Activated T-cell treated with anti-CD3 and anti-CD28 coated beads for 48 hours (primary cell): Measurements from ENCODE around the gene FIGN.

Experiments
- DNase-seq: peaks from one replicate; pipeline ENCODE4 v3.0.0-alpha.2; 2020; ENCODE audit warnings: low read depth

The FIGN gene

DNA sequence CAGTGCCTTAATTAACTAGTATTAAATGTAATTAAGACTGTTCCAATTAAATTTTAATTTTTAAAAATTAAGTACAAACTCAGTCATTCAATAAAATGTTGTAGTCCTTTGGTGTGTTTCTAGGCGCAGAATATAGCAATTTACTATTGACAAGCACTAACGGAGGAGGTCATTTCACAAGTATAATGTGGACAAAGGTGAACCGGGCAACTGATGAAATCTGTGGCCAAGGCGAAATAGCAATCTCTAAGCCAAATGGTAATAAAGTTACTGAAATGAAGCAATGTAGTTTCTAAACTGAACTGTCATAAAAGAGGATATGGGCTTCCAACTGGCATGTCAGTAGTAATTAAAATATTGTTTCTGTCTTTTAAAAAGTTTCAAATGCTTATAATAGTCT, 27.5 kb downstream of the FIGN start:
- DNase-seq: no peak

DNA sequence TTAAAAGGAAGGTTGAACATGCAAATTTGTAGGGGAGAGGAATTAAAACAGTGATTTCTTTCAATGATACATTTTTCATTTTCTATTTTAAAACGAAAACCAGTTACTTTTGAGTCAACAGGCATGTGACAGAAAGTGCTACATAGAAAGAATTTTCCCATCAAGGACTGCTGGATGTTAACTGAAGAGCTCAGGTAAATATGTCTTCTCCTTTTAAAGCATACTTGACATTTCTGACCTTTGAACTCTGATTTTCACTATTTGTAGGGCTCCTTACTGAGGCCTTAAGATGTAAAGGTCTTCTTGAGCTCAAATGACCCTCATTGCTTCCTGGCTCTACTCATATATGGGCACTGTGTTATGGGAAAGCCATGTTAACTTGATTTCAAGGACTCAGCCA, 32.4 kb downstream of the FIGN start:
- DNase-seq: no peak

DNA sequence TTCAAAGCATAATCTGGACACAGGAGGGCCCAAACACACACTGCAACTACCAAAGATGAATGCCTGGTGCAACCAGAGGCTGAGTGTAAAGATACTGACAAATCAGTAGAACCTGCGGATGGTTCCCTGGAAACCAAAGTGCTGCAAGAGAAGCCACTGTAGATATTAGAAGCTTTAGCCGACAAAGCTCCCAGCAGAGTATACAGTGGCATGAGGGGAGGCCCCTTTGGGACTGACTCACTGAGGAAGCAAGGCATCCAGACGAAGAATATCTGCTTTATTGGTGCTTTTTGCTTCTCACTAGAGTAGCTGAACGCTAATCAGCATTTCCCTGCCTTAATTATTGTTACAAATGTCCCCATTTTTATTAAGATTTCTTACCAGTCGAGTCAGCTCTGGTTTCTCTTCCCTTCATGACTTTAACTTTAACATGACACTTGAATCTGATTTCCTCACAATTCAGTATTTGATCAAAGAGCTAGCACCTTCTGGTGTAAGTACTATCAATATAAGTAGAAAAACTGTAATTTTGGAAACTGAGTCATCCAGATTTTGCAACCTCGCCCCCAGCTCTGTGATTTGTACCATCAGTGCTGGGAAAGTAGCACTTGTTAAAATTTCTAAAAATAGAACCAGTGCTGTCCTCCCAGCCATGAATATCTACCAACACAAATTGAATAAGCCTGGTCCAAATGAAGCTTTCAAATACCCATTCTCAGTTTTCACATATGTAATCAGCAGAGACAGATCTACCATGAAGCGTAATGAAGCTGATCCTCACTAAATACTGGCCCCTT, 34.2 kb downstream of the FIGN start:
- no peak for DNase-seq

DNA sequence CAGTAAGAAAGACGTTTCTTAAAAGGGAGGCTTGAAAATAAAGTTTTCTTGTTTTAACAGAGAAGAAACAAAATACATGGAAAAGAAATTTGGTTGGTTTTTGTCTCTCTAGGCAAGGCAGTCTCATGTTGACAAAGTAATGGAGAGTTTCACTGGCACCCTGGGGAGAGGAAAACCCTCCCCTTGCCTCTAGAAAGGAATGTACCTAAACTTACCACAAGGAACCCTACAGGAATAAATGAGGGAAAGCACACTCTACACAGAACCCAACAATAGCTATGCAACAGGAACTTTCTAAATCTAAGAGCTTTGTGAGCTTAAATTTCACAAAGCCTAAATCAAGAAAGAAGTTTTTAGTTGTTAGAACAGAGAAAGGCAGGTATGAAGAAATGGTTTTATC, 37.0 kb downstream of the FIGN start:
- no peak for DNase-seq

DNA sequence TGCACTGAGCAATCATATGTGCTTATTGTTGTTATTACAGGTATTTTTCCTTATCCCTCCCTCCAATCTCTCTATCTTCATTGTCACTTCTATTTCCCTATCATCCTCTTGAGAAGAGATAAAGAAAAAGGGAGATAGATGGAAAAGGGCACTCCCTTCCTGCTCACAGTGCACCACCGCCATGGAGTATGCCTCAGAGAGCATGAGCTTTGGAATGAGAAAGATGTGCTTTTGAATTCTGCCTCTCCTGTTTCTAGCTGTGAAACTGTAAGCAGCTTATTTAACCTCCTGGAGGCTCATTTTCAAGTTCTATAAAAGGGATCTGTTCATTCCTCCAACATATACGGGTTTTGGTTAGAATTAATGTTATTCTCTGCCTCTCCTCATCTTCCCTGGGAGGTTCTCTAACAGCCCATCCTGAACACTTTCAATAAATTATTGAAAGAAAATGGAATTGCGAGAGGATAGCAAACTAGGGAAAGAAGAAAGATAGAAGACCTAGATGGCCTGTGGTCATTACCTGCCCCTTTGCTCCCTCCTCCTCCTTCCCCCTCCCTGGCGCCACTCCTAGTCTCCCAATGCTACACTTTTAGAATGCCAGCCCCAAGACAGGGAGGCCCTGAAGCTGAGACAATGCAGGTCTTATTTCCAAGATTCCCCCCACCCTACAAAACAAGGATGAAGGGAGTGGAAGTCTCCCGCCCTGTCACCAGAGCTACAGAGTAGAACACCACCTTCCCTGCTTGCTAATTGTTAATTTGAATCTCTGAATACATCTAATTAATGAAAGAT, 37.8 kb downstream of the FIGN start:
- no peak for DNase-seq

DNA sequence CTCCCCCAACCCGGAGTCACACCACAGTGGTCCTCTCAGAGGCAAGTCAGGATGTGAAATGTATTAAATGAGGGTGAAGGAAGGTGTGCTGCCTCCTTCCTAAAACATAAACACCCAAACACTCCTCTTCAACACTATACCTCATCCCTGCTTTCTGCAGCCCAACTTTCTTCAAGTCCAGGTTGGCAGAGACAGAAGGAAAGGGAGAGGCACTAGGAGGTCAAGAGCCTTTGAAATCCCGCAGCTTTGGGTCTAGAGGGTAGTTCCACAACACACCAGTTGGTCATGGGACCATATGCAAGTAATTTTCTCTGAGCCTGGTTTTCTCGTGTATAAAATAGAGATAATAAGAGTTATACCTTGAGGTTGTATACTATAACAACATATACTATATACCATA, 38.4 kb downstream of the FIGN start:
- DNase-seq: no peak

DNA sequence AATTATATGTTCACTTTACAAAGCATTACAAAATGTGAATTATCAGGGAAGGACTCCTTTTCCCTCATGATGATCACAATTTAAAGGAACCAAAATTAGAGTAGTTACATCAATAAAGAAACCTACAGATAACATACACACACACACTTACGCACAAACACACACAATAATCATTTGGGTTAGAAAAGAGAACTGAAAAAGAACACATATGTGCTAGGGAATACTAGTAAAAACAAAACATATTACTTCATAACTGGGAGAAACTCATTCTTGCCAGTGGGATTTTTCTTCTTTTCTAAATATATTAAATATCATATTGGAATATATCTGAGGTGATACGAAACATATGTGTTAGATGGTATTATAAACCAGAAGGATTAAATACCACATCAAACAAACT, 42.3 kb downstream of the FIGN start:
- DNase-seq: no peak

DNA sequence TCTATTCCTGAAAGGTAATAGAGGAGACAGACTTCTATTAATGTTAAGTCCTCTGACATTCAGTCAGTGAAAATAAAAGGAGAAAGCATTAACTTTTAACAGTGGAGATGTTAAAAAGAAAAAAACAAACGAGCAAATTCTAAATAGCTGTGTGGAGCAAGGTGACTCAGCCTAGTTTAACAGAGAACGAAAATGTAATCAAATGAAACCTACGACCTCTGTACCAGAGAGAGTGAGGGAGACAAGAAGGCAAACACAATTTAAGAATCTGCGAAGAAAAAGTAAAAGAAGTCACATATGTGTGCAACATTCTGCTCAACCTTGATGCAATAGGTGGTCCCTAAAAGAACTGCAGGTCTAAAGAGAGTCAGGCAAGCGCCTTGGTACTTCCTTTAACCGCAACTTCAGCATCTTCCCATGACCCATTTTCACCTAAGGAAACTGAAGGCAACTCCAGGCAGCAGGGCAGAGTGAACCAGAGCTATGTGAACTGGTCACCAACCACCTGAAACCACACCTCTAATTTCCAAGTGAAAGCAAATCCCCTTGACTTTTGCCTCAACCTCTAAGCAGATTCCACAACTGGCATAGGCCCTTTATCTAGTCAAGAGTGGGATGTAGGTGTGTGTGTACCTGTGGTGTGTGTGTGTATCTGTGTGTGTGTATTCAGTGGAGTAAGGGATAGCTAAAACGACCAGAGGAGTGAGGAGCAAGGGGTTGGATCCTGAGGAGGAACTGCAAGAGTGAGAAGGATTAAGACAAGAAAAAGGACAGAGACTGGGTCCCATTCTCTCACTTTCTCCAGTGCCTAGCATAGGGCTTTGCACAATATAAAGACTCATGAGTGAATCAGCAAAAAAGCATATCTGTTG, 43.0 kb downstream of the FIGN start:
- no peak for DNase-seq

DNA sequence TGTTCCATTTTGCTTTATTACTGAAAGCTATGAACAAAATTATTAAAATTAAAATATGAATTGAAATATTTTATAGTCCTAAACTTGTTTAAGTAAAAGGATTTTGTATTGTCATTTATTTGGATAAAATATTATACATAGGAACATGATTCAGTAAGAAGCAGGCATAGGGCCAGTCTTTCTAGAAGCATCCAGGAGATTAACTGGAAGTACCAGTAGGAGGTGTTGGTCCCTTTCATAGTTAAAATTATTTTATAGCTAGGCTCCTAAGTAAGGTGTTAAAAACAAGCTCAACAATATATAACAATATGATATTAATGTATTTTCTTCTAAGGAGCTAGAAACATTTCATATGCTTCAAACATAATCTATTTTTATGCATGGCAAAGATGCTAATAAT, 43.7 kb downstream of the FIGN start:
- no peak for DNase-seq

DNA sequence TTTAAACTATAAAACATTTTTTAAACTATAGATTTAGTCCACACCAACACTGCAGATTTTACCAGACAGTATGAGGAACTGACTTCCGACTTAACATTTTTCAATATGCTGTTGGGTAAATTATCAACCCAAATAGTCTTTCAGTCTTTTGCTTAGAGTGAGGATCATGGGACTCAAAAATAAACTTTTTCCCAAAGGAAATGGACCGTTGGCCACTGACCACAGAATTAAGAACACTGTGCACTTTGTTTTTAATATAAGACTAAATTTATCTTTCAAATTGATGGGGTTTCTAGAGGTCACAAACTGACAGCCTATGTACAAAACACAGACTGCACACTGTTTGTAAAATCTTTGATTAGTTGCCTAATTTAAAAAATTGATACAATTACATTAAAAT, 44.9 kb downstream of the FIGN start:
- DNase-seq: no peak

DNA sequence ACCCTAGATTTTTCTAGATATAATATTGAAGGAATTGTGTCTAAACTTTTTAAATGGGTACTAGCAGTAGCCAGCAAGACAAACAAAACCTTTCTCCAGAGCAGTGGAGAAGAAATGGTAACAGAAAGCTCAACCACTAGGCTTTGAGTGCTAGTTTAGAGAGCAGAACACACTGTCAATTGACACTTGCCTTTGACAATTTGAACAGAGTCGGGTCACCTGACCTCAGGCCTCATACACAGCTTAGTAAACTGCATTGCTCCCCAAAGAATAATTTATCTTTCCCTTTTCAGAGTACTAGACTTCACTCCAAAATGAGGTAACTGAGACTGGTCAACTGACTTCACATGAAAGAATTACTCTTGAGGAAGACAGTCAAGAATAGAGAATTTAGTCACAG, 48.6 kb downstream of the FIGN start:
- no peak for DNase-seq

DNA sequence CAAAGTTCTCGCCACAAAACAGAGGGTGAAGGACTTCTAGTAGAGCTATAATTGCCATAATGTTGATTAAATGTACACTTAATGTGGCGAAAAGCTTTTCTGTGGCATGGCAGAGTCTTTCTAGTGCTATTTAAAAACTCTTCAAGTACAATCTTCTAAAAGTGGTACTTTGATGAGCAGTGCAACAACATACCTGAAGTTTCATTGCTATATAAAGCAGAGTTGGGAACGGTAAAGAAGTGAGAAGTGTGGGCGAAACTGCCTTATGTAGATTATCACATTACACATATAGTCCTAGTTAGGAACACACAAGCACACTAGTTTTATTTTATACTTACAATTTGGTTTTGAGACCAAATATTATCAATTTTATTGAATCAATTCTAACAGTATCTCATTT, 49.5 kb downstream of the FIGN start:
- no peak for DNase-seq

DNA sequence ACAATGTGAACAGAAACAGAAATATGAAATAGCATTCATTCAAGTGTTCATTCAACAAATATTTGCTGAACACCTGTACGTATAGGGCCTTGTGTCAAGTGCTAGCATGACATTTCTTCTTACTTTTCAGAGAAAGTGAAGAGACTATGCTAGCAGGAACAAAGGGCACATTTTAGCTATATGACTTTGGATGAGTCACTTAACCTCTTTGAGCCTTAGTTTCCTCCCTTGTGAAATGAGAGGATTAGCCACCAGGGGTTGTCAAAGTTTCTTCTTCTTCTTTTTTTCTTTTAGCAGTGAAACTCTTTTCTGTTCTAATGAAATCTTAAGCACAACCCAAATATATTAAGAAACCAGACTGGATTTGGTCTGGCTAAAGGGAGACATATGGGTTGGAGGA, 53.1 kb downstream of the FIGN start:
- DNase-seq: no peak

DNA sequence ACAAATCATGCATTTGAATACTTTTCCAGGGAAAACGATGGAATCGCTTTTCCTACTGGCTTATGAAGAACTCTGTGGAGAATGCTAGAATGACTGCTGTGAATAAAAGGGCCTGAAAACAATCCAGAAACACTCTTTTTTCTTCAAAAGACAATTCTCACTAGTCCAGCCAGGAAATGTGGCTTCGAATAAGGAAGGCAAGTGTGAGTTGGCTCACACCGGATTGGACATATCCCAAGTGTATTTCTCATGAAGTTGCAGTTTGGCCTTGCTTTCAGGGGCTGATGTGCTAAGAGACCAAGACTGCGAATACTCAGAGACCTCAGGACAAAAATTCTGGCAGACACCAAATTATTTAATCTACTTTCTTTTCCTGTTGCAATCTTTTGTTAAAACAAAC, 54.1 kb downstream of the FIGN start:
- DNase-seq: no peak

DNA sequence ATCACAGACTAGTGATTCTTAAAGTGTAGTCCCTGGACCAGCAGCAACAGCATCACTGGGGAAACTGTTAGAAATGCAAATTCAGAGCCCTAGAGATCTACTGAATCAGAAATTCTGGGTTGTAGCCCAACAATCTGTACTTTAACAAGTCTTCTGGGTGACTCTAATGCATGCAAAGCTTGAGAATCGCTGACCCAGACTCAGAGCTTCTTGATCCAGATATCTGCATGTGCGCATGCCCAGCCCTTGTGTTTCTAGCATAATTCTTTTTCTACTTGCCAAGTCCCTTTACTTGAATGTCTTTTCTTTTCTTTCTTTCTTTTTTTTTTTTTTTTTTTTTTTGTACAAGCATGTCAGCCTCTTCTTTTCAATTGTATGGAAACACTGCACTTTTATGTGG, 60.4 kb downstream of the FIGN start:
- DNase-seq: no peak

DNA sequence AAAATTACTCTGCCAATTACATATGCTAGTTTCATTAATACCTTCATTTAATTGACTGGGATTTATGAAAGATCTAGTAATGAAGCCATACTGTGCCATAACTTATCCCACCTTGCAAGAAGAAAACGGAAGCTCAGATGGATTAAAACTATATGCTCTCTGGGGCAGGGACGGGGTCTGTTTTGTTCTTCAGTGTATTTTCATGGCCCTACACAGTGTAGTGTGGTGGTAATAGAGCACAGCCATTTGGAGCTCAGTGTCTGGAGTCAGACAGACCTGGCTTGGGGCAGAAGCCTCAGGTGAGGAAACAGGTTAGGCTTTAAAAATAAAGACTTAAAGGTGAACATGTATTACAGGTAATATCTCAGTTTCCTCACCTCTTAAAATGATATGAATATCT, 62.3 kb downstream of the FIGN start:
- no peak for DNase-seq

DNA sequence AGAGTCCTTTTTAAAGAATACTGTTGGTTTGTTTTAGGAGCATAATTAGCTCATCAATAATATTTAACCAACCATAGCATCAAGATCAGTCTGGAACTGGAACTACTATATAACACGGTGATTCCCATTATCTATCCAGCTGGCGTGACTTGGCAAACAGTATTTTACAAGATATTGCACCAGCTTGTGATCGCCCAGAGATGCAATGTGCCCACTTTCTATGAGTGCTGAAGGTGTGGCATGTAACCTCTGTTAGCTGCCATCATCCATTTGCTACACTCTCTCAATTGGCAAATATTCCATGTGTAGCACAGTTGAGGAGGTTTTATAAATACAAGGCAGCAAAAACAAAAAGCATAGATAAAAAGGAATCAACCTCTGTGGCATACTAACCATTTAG, 64.9 kb downstream of the FIGN start:
- DNase-seq: no peak

DNA sequence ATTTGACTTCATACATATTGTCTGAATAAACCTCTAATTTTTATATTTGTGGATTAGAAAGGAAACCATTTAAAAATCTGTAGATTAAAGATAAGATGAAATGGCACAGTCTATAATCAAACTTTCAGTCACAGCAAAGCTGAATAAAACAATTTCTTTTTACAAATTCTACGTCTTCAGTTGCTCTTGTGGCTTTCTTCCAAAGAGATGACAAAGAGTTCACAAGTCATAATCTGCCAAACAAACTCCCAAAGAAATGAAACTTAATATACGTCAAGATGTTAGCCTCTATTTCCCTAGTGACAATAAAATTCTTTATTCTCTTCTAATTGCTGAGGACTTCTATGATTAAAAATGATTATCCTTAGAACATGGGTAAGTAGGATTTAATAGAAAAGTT, 66.3 kb downstream of the FIGN start:
- DNase-seq: no peak

DNA sequence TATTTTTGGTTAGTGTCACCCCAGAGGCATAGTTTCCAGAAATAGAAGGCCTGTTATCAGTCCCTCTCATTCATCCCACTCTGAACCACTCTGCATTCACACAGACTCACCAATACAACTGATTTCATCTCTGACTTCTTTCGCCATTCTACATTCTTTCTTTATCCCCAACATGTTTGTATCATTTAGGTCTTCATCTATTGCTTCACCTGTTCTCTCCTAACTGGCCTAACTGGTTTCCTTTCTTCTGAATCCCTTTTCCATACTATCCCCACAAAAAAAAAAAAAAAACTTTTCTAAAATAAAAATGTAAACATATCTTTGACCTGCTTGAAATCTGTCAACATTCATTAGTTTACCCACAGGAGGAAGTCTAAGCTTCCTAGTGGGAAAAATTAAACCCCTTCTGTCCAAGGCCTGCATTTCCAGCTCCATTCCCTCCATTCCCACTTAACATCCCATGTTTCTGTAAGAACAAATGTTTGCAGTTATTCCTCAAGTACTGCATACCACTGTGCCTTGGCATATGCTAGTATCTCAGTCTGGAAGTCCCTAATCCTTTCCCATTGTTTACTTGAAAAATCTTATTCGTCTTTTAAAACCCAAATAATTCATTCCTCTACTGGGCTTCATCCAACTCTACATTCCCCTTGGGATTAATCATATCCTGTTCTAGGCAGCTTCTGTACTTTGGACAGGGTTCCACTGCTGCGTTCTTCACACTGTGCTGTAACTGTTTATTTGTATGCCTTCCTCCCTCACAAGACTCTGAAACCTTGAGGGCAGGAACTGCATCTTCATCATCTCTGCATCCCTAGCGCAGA, 68.5 kb downstream of the FIGN start:
- DNase-seq: no peak

DNA sequence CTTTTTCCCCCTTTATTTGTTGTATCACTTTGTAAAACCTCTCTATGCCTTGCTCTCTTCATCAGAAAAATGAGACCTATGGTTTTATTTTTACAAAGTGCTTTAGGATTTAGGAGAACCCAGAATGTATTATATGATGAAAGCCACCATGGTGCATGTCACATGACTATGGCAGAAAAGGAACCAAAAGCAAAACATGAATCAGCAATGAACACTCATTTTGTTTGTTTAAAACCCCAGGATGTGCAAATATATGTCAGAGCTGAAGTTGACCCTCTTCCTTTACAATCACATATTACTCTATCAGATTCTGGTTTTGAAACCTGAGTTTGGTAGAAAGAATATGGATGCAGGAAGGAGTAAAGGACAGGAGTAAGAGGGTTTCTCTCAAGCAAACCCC, 70.0 kb downstream of the FIGN start:
- DNase-seq: no peak

DNA sequence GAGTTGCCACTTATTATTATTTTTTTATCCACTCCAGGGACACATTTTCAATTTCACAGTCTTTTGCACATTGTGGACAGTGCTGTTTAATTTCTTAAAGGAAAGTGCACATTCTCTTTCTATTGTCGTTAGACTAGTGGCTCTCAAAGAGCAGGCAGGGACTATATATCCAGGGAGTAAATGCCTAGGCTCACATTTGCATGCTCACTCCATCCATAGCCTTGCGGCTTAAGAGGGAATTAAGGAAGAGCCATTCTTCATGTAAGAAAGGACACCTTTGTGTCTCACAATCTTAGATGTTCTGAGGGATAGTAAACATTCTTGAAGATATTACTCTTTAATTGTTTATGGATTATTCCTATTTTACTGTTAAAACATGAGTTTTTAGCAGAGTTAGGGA, 70.8 kb downstream of the FIGN start:
- DNase-seq: no peak

DNA sequence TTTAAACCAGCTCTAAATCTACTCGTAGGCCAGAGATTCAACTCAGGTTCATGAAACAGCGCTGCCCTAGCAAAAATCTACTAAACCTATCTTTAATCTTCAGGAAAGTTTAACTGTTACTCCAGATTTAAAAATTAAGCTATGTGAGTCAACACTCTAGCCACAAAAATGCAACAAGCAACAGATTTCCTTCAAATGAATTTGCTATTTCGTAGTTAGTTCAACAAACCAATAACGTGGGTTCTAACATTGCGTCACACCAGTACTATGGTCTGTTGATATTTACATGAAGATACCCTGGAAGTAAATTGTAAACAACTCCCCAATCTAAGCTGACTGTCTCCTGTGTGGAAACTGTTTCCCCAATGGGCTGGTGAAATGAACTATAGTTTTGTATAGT, 71.2 kb downstream of the FIGN start:
- no peak for DNase-seq
